Measurements from ENCODE around the gene PPP1R16B. TPM values are rescaled to one million over a fixed set of nuclear protein-coding genes. Genes with fewer than 3 reads are reported as not detected.

PPP1R16B gene
- total RNA-seq, 4 donors from 2014 or later, result 1.8 to 11.1 (median 7.0) TPM

GRCh38 chr20:38889792-38890496 lies 84.4 kb downstream of the PPP1R16B start:
- H3K9me3 ChIP-seq, result no peaks in the 10 kb centered on the region
- no peak overlapping the region for H3K27ac ChIP-seq
- in situ Hi-C loops (cut with MboI; ENCODE audit: low pct_ligation_motif_present in 1 of 4, low pct_unique_long_range_greater_than_20kb in 1 of 4, low sequenced_read_pairs in 3 of 4), result loop anchor here in 1 of 4 donors (25.0 kb wide), 1 partner anchor 253 kb away; no protein-coding TSS in a partner anchor
- H3K4me3 ChIP-seq, result no peak overlapping the region
- intact Hi-C loops (cut with DNase I; ENCODE audit: low total_unique reads), result loop anchor here (10.0 kb wide), 1 partner anchor 245 kb away; no protein-coding TSS in a partner anchor
- no peak for DNase-seq
- peaks cover 22% of the 10 kb centered on the region for H3K27me3 ChIP-seq
- TF ChIP-seq EP300 (IDR thresholded peaks at IDR 0.05; ENCODE audit: low read depth) (no peak), POLR2AphosphoS5 (IDR thresholded peaks at IDR 0.05) (no peak), POLR2A (IDR thresholded peaks at IDR 0.05) (no peak)
- TF ChIP-seq, protein P1, sequence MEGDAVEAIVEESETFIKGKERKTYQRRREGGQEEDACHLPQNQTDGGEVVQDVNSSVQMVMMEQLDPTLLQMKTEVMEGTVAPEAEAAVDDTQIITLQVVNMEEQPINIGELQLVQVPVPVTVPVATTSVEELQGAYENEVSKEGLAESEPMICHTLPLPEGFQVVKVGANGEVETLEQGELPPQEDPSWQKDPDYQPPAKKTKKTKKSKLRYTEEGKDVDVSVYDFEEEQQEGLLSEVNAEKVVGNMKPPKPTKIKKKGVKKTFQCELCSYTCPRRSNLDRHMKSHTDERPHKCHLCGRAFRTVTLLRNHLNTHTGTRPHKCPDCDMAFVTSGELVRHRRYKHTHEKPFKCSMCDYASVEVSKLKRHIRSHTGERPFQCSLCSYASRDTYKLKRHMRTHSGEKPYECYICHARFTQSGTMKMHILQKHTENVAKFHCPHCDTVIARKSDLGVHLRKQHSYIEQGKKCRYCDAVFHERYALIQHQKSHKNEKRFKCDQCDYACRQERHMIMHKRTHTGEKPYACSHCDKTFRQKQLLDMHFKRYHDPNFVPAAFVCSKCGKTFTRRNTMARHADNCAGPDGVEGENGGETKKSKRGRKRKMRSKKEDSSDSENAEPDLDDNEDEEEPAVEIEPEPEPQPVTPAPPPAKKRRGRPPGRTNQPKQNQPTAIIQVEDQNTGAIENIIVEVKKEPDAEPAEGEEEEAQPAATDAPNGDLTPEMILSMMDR (IDR thresholded peaks at IDR 0.05), result no peak
- WGBS, 2 donors (ENCODE audit: low coverage in 1 of 2), result 69% methylated on average over 13 of the region's 13 CpGs; no CpG with 5 or more reads in 1 of the 2 donors
- H3K36me3 ChIP-seq, result no peaks in the 10 kb centered on the region
- H3K4me1 ChIP-seq, result peaks cover 4 to 13% (median 7%) of the 10 kb centered on the region in 4 donors

DNA sequence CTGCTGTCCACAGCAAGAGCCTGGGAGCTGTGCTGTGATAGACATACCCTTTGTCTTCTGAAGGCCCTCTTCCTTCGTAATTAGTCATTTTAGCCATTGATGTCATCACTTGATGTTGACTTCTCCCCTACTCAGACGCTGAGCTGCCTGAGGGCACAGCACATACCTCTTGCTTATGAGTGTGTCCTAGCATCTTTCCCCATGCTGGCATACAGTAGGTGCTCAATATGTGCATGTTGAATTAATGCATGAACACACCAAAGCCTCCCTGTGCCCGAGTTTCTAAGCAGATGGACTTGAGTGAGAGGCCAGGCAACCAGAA lies 85.0 kb downstream of the PPP1R16B start:
- no peaks in the 10 kb centered on the region for H3K9me3 ChIP-seq
- no peak overlapping the region for H3K4me3 ChIP-seq
- peaks cover 4 to 13% (median 7%) of the 10 kb centered on the region in 4 donors for H3K4me1 ChIP-seq
- no peaks in the 10 kb centered on the region for H3K36me3 ChIP-seq
- DNase-seq, result no peak
- TF ChIP-seq POLR2AphosphoS5 (IDR thresholded peaks at IDR 0.05) (no peak), EP300 (IDR thresholded peaks at IDR 0.05; ENCODE audit: low read depth) (no peak), POLR2A (IDR thresholded peaks at IDR 0.05) (no peak)
- TF ChIP-seq, protein P1 (IDR thresholded peaks at IDR 0.05), result no peak
- in situ Hi-C loops (cut with MboI; ENCODE audit: low pct_ligation_motif_present in 1 of 4, low pct_unique_long_range_greater_than_20kb in 1 of 4, low sequenced_read_pairs in 3 of 4) (loop anchor here in 1 of 4 donors (25.0 kb wide), 1 partner anchor 253 kb away; no protein-coding TSS in a partner anchor), intact Hi-C loops (cut with DNase I; ENCODE audit: low total_unique reads) (loop anchor here (10.0 kb wide), 1 partner anchor 246 kb away; no protein-coding TSS in a partner anchor)
- no peak overlapping the region for H3K27ac ChIP-seq
- peaks cover 22% of the 10 kb centered on the region for H3K27me3 ChIP-seq
- WGBS, 2 donors (ENCODE audit: low coverage in 1 of 2), result 67% methylated on average over 3 of the region's 3 CpGs; no CpG with 5 or more reads in 1 of the 2 donors

DNA sequence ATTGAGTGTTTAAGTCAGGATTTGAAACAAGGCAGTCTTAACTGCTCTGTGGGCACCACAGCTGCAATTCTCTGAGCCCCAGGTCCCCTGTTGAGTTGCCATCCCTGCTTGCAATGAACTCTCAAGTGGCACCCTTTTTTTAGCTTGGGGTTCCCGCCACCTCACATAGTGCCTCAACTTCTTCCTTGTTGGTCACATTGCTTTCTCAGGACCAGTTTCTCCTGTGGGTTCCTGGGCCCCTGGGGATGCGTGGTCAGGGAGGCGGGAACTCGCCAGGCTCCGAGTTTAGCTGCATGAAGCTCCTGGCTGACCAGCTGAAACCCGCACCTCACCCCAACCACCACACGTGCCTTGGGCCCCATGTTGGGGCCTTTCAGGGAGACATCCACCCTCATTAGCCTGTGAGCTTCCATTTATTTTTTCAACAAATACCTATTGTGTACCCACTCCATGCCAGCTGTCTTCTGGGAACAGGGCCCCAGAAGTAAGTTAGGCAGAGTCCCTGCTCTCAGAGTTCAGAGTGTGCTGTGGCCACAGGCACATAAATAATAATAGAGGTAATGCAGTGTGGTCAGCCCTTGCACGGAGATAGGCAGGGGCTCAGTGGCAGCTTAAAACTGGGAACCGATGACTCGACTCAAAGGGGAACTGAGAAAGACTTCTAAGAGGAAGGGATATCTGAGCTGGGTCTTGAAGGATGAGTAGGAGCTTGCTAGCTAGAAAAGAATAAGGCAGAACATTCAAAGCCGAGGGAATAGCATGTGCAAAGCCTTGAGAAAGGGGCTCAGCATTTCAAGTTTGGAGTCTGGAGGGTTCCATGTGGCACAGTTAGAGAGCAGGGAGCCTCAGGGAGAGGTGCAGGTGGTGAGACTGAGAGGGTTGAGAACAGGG lies 86.8 kb downstream of the PPP1R16B start:
- H3K27me3 ChIP-seq, result peaks cover 22% of the 10 kb centered on the region
- TF ChIP-seq POLR2AphosphoS5 (IDR thresholded peaks at IDR 0.05) (no peak), POLR2A (IDR thresholded peaks at IDR 0.05) (no peak), EP300 (IDR thresholded peaks at IDR 0.05; ENCODE audit: low read depth) (no peak)
- TF ChIP-seq, protein P1 (IDR thresholded peaks at IDR 0.05), result no peak
- intact Hi-C loops (cut with DNase I; ENCODE audit: low total_unique reads) (loop anchor here (10.0 kb wide), 1 partner anchor 248 kb away; no protein-coding TSS in a partner anchor), in situ Hi-C loops (cut with MboI; ENCODE audit: low pct_ligation_motif_present in 1 of 4, low pct_unique_long_range_greater_than_20kb in 1 of 4, low sequenced_read_pairs in 3 of 4) (loop anchor here in 1 of 4 donors (25.0 kb wide), 1 partner anchor 255 kb away; no protein-coding TSS in a partner anchor)
- no peak overlapping the region for H3K4me3 ChIP-seq
- H3K36me3 ChIP-seq, result no peaks in the 10 kb centered on the region
- peak overlapping the region in 1 of 4 donors; percentile 44 for H3K27ac ChIP-seq
- H3K9me3 ChIP-seq, result no peaks in the 10 kb centered on the region
- 80 to 94% methylated on average over 4 to 11 of the region's 11 CpGs for WGBS, 2 donors (ENCODE audit: low coverage in 1 of 2)
- DNase-seq, result peak; percentile 13
- peaks cover 4 to 13% (median 7%) of the 10 kb centered on the region in 4 donors for H3K4me1 ChIP-seq

All from transverse colon (tissue), 4 donors.